Sigmoid colon (tissue), 4 donors: ENCODE data around the gene MYL9.

ENCODE experiments used
- CTCF ChIP-seq, 4 experiments: fragments of 450-650 bp in 3 of 4; fragments of 200-600 bp in 1 of 4; IDR thresholded peaks; one replicate each; pipeline ENCODE4 v1.5.1; 2016 to 2019; ENCODE audit warnings: antibody characterized with exemption in 4 of 4, mild to moderate bottlenecking in 3 of 4, moderate library complexity in 2 of 4
- EP300 ChIP-seq, 4 donors: sonication (generic); formaldehyde crosslinking; IDR thresholded peaks; one replicate each; pipeline ENCODE4 v1.6.1; 2017; ENCODE audit warnings: antibody characterized with exemption in 4 of 4

- no peak for TF ChIP-seq EP300 (IDR thresholded peaks at IDR 0.05)
- no peak for TF ChIP-seq CTCF (IDR thresholded peaks at IDR 0.05)
These were observed 15.5 kb upstream of the MYL9 start for GRCh38 chr20:36525620-36526365.
